ENCODE data around the gene DCTD.
A peak's percentile ranks its signal among the peaks of the same experiment; 100 is the strongest.

DCTD gene

GRCh38 chr4:182925298-182925757, 8.1 kb upstream of the DCTD start:
- Histone ChIP-seq H3K9ac (ENCODE audit: low read length) (no peak overlapping the region), H3K36me3 (ENCODE audit: low read length) (no peaks in the 10 kb centered on the region), H3K27me3 (ENCODE audit: low read length) (no peaks in the 10 kb centered on the region), H4K20me1 (ENCODE audit: low read depth, low read length) (no peaks in the 10 kb centered on the region), H2AFZ (ENCODE audit: low read depth, low read length, severe bottlenecking) (no peak overlapping the region), H3K4me3 (ENCODE audit: insufficient read depth, low read length, poor library complexity, severe bottlenecking) (no peak overlapping the region), H3K79me2 (ENCODE audit: insufficient read depth, low read length) (no peaks in the 10 kb centered on the region), H3K9me3 (ENCODE audit: insufficient read depth, low read length) (no peaks in the 10 kb centered on the region), H3K4me2 (ENCODE audit: low read depth, low read length, poor library complexity, severe bottlenecking) (no peak overlapping the region), H3F3A (ENCODE audit: insufficient read depth) (no peaks in the 10 kb centered on the region), H3K9me2 (replicated peaks; ENCODE audit: insufficient read depth, low read length) (no peaks in the 10 kb centered on the region), H3K27ac (ENCODE audit: low read depth, low read length) (no peak overlapping the region)
- TF ChIP-seq EZH2phosphoT487 (conservative IDR thresholded peaks at IDR 0.05; ENCODE audit: low read length) (no peak), CTCF (IDR thresholded peaks at IDR 0.05; ENCODE audit: insufficient read depth, low read length, poor library complexity, severe bottlenecking) (peak; percentile 92)

GRCh38 chr4:182924497-182924896, 7.3 kb upstream of the DCTD start:
- no peaks in the 10 kb centered on the region for H3K9me3 ChIP-seq (ENCODE audit: insufficient read depth, low read length)
- no peak overlapping the region for H3K4me2 ChIP-seq (ENCODE audit: low read depth, low read length, poor library complexity, severe bottlenecking)
- H2AFZ ChIP-seq (ENCODE audit: low read depth, low read length, severe bottlenecking) = no peak overlapping the region
- no peaks in the 10 kb centered on the region for H3K27me3 ChIP-seq (ENCODE audit: low read length)
- no peaks in the 10 kb centered on the region for H3K79me2 ChIP-seq (ENCODE audit: insufficient read depth, low read length)
- H3K36me3 ChIP-seq (ENCODE audit: low read length) = no peaks in the 10 kb centered on the region
- H3K4me3 ChIP-seq (ENCODE audit: insufficient read depth, low read length, poor library complexity, severe bottlenecking) = no peak overlapping the region
- H3K9ac ChIP-seq (ENCODE audit: low read length) = no peak overlapping the region
- H3F3A ChIP-seq (ENCODE audit: insufficient read depth) = no peaks in the 10 kb centered on the region
- H3K27ac ChIP-seq (ENCODE audit: low read depth, low read length) = no peak overlapping the region
- H4K20me1 ChIP-seq (ENCODE audit: low read depth, low read length) = no peaks in the 10 kb centered on the region
- no peak for TF ChIP-seq CTCF (IDR thresholded peaks at IDR 0.05; ENCODE audit: insufficient read depth, low read length, poor library complexity, severe bottlenecking)
- TF ChIP-seq EZH2phosphoT487 (conservative IDR thresholded peaks at IDR 0.05; ENCODE audit: low read length) = no peak
- no peaks in the 10 kb centered on the region for H3K9me2 ChIP-seq (replicated peaks; ENCODE audit: insufficient read depth, low read length)

- H3K4me2 ChIP-seq (ENCODE audit: low read depth, low read length, poor library complexity, severe bottlenecking) = no peak overlapping the region
- H3K9me2 ChIP-seq (replicated peaks; ENCODE audit: insufficient read depth, low read length) = no peaks in the 10 kb centered on the region
- no peaks in the 10 kb centered on the region for H3K36me3 ChIP-seq (ENCODE audit: low read length)
- H3K4me3 ChIP-seq (ENCODE audit: insufficient read depth, low read length, poor library complexity, severe bottlenecking) = no peak overlapping the region
- H3K9me3 ChIP-seq (ENCODE audit: insufficient read depth, low read length) = no peaks in the 10 kb centered on the region
- H4K20me1 ChIP-seq (ENCODE audit: low read depth, low read length) = no peaks in the 10 kb centered on the region
- H3F3A ChIP-seq (ENCODE audit: insufficient read depth) = no peaks in the 10 kb centered on the region
- H3K79me2 ChIP-seq (ENCODE audit: insufficient read depth, low read length) = no peaks in the 10 kb centered on the region
- H3K27ac ChIP-seq (ENCODE audit: low read depth, low read length) = no peak overlapping the region
- TF ChIP-seq EZH2phosphoT487 (conservative IDR thresholded peaks at IDR 0.05; ENCODE audit: low read length) (no peak), CTCF (IDR thresholded peaks at IDR 0.05; ENCODE audit: insufficient read depth, low read length, poor library complexity, severe bottlenecking) (no peak)
- no peaks in the 10 kb centered on the region for H3K27me3 ChIP-seq (ENCODE audit: low read length)
- no peak overlapping the region for H2AFZ ChIP-seq (ENCODE audit: low read depth, low read length, severe bottlenecking)
- H3K9ac ChIP-seq (ENCODE audit: low read length) = no peak overlapping the region
These were observed 6.7 kb upstream of the DCTD start for GRCh38 chr4:182923796-182924340.

Measured in SU-DHL-6 (cell line).